K562 treated with DMSO at 1 percent for 48 hours (cell line): ENCODE data around the gene TRPM6. TPM values are rescaled to one million over a fixed set of nuclear protein-coding genes. Genes with fewer than 3 reads are reported as not detected.

Experiments used
- total RNA-seq: library from RNA; unstranded; fragments of 300-600 nt; gene quantifications from 2 replicates; pipeline ENCODE4 v1.2.3, GENCODE V29; 2022; ENCODE audit warnings: low replicate concordance; ENCODE audit errors: extremely low read depth

Gene TRPM6, protein sequence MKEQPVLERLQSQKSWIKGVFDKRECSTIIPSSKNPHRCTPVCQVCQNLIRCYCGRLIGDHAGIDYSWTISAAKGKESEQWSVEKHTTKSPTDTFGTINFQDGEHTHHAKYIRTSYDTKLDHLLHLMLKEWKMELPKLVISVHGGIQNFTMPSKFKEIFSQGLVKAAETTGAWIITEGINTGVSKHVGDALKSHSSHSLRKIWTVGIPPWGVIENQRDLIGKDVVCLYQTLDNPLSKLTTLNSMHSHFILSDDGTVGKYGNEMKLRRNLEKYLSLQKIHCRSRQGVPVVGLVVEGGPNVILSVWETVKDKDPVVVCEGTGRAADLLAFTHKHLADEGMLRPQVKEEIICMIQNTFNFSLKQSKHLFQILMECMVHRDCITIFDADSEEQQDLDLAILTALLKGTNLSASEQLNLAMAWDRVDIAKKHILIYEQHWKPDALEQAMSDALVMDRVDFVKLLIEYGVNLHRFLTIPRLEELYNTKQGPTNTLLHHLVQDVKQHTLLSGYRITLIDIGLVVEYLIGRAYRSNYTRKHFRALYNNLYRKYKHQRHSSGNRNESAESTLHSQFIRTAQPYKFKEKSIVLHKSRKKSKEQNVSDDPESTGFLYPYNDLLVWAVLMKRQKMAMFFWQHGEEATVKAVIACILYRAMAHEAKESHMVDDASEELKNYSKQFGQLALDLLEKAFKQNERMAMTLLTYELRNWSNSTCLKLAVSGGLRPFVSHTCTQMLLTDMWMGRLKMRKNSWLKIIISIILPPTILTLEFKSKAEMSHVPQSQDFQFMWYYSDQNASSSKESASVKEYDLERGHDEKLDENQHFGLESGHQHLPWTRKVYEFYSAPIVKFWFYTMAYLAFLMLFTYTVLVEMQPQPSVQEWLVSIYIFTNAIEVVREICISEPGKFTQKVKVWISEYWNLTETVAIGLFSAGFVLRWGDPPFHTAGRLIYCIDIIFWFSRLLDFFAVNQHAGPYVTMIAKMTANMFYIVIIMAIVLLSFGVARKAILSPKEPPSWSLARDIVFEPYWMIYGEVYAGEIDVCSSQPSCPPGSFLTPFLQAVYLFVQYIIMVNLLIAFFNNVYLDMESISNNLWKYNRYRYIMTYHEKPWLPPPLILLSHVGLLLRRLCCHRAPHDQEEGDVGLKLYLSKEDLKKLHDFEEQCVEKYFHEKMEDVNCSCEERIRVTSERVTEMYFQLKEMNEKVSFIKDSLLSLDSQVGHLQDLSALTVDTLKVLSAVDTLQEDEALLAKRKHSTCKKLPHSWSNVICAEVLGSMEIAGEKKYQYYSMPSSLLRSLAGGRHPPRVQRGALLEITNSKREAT (N-terminal part only)
- not detected in 2 replicates for total RNA-seq

DNA sequence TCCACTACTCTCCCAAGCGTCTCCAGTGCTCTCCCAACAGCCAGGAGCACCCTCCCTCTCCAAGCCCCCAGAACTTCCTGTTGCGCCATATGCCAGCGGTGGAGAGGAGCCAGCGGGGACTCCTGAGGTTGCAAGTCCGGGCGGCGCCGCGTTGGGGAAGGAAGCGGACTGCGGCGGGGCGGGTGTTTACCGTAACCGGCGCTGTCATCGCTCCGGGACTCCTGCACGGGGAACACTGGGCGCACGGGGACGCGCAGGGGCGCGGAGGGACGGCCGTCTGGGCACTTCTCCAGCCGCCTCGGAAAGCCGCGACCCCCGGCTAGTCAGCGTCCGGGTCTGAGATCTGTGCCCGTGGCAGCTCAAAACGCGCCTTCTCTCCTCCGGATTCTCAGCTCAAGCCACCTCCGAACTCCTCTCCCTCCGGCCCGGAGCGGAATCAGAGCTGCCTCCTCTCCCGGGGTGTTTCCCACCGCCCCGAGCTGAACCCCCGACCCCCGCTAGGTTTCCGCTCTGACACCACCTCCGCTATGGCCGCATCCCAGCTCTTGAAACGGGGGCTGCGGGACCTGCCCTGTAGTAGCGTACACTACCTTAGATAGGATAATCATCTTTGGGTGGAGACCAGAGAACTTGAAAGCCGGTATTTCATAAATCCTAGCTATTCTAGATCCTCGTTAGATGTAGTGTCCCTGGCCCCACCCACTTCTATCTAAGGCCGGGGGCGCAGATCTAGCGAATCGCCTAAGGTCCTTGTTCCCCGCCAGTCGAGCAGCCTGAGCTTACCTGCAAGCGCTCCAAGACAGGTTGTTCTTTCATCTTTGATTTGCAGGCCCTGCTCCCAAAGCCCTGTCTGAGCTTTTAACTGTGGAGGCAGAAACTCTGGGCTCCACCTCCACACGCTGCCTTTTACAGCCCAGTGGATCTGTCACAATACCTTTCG is at the start of gene TRPM6:
Gene TRPM6 (minus strand): TSS at position 881 of the 940 bp plus-strand sequence. CDS start 65 bp downstream, at position 816.

Other genes with a start within 250 kb of the TRPM6 start
- not detected in 2 replicates for gene C9orf40, start 65.0 kb upstream of the TRPM6 start, total RNA-seq
- gene CARNMT1, start 140.4 kb upstream of the TRPM6 start, total RNA-seq = not detected in 2 replicates
- gene NMRK1, start 200.2 kb upstream of the TRPM6 start, total RNA-seq = not detected in 2 replicates
- not detected in 2 replicates for gene OSTF1, start 200.6 kb upstream of the TRPM6 start, total RNA-seq